Epidermal melanocyte (primary cell): ENCODE results near the gene DLG1.
A peak's percentile ranks its signal among the peaks of the same experiment; 100 is the strongest.

Experiments used
- DNase-seq: peaks from one replicate; pipeline ENCODE4 v3.0.0; 2011; ENCODE audit warnings: low spot score; ENCODE audit not compliant: insufficient read length

The DLG1 gene

DNA sequence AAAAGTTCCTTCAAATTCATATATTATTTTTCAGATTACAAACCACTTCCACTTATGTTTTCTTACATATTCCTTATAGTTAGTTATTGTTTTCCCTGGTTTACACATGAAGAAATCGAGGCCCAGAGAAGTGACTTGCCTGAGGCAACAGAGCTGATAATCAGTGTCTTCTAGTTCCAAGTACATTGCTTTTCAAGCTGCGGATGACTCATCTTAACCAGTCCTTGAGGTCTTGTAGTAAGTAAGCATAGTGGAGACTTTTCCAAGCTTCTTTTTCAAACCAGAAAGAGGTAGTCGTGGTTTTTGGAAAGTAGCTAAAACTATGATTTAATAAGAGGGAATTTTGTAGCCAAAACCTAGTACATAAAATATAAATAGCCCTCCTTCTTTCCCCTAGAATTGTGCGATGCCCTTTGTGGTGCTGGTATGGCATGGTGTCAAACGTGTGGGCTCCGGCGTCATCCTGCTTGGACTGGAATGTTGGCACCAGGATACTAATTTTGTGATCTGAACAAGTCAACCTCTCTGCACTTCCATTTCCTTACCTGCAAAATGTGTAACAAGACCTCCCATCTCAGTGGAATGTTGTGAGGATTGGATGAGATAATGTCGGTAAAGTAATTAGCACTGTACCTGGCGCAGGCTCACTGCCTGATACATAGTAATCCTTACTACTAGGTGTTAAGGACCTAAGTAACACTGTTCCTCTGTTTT is 19.0 kb upstream of the DLG1 start:
- DNase-seq, result no peak

DNA sequence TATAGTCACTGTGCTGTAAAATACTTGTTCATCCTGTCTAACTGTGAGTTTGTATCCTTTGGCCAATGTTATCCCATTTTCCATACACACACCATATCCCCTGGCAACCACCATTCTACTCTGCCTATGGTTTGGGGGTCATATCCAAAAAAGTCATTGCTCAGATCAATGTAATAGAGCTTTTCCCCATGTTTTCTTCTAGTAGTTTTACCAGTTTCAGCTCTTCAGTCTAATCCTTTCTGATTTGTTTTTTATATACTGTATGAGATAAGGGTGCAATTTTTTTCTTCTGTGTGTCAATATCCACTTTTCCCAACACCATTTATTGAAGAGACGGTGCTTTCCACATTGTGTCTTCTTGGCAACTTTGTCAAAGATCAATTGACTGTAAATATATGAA is 14.0 kb upstream of the DLG1 start:
- DNase-seq, result no peak

DNA sequence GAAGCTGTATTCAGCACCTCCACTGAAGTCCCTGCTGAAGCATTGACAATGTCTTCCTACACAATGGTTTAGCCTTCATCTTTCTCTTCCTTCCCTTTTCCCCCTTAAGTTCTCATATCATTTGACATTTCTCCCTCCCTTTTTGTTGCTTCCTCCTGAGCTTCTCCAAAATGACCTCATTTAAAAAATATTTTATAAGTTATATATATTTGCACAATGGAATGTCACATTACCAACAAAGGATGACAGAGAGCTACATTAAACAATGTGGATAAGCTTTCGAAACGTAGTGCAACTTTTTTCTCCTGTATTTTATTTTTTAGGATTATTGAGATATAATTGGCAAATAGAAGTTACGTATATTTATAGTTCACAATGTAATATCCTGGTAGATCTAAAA is 13.2 kb upstream of the DLG1 start:
- DNase-seq, result no peak

DNA sequence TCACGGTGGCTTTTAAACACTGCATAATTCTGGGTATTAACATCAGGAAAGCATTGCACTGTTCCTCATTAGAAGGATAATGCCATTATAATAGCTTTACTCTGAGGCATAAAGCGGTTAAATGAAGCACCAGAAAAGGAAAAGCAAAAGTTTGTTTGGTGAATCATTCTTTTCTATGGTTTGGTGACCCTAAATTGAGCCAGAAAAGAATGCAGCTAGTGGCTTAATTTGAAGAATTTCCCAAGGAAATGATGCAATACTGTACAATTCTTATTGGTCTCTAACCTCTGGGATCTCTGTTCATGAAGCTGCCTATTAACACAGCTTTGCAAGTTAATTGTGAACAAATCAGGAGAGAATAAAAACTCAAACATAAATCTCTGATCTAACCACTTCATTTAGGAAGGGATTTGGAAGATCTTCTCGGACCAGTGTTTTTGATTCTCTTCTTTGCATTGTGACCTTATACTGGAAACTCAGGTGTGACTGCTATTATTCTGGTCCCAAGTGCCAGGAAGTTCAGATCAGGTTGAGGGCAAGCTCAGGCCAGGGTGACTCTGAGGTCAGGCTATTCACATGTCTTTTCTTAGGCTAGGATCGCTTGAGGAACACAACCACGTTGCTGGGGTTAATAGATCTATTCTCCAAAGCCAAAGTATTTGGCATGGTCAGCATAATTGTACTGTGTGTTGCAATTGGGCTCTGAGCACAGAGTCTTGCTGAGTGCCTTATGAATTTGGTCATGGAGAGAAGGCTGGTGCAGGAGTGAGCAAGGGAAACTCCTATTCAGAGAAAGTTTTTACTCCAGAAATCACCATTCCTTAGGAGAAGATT is 11.3 kb upstream of the DLG1 start:
- DNase-seq, result peak; percentile 46

DNA sequence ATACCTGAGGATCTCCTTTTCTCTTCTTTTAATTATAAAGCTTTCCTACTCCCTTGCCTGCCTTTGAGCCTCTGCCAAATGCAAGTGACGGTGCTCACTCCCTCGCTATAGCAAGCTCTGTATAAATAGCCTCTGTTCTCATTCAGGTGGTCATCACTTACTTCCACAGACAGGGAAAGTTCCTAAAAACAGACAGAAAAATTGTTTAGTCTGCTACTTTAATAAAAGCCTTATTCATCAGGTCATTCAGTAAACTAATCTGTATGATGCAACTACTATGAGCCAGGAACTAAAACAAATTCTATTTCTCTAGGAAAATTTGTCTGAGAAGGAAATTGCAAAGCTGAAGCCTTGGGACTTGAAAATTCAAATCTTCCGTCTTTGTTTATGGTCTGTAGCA is 10.2 kb upstream of the DLG1 start:
- no peak for DNase-seq

DNA sequence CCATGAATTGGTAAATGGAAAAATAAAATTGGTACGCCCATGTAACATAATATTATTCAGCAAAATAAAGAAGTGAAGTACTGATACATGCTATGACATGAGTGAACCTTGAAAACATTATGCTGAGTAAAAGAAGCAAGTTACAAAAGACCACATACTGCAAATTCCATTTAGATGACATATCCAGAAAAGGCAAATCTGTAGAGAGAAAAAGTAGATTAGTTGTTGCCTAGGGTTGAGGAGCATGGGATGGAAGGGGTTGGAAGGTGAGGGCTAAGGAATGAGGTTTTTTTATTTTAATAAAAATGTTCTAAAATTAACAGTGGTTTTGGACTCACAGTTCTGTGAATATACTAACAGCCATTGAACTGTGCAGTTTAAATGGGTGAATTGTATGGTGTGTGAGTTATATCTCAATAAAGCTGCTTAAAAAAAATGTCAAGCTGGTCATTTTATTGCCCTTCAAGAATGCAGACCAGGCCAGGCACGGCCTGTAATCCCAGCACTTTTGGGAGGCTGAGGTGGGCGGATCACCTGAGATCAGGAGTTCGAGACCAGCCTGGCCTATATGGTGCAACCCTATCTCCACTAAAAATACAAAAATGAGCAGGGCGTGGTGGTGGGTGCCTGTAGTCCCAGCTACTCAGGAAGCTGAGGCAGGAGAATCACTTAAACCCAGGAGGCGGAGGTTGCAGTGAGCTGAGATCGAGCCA is 8.1 kb upstream of the DLG1 start:
- no peak for DNase-seq

DNA sequence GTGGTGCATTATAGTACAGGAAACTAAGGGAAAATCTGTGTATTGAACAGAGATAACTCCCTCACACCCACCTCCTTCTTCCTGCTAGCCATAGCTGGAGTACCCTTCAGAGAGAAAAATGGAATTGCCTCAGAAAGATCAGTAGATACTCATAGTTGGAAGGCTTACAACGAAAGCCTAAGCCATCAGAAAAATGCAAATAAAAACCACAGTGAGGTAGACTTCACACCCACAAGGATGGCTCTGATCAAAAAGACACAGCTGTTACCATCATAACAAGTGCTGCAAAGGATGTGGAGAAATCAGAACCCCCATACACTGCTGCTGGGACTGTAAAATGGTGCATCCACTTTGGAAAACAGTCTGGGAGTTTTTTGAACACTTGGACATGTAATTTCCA is 7.4 kb upstream of the DLG1 start:
- DNase-seq, result no peak

DNA sequence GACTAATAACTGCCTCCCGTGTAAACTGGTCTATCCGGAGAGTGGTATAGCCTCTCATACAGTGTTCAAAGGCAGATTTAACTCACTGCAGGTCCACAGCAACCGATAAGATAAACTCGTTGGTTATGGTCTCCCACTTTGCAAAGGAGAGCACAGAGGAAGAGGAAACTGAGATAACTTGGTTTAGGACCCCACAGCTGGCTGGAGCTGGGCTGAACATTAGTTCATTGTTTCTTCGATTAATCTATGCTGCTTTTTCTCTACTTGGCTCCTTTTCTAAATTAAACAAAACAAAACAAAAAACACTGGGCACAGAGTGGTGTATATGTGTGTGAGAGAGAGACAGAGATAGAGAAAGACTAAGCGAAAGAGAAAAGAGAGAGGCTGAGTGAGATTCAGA is 5.0 kb upstream of the DLG1 start:
- DNase-seq, result no peak

DNA sequence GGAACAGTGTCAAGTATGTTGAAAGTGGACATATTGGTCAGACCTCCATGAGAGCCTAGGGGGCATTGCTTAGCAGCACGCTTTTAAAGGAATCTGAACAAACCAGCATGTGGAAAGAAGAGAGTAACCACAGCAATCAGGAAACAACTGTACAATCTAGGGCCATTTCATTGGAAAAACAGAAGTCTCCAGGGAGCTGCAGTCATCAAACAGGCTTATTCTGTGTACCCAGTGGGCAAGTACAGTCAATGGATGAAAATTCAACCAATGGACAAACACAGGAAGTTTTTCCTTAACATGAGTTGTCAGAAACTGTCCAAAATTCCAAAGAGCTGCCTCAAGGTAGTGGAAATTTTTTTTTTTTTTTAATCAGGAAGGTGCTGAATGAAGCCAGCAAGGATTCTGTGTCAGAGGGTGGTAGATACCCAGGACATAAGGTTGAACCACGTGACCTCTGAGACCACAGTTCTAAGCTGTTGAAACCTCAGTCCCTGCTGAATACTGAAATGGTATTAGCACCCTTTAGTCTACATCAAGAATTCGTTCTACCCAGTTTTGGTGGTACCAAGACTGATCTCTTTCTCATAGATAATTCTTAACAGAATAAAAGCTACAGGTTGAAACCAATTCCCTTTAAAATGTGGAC is 4.4 kb upstream of the DLG1 start:
- no peak for DNase-seq

DNA sequence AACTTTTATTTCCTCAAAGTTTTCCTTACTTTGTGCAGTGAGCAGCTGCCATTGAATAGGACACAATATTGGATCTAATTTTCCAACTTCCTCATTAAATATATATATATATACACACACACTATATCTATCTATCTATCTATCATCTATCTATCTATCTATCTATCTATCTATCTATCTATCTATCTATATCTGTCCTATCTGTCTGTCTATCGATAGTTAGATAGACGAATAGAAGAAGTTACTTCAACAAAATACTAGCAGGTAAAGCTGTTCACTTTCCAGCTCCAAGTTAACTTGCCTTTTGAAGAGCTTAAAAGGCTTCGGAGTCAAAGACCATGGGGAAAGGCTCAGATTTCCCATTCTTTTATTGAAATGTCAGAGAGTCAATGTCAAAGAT is 3.6 kb upstream of the DLG1 start:
- no peak for DNase-seq

DNA sequence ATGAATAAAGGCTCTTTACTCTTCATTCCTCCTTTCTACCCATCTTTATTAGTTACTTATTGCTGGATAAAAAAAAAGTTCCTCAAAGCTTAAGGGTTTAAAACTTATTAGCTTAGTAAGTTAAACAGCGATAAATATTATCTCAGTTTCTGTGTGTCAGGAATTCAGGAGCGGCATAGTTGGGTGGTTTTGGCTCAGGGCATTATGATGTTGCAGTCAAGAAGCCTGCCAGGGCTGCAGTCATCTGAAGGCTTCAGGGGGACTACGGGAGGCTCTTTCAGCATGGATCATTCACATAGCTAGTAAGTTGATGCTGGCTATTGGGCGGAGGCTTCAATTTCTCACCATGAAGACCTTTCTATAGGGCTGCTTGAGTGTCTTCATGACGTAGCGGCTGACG is 1.9 kb upstream of the DLG1 start:
- no peak for DNase-seq

DNA sequence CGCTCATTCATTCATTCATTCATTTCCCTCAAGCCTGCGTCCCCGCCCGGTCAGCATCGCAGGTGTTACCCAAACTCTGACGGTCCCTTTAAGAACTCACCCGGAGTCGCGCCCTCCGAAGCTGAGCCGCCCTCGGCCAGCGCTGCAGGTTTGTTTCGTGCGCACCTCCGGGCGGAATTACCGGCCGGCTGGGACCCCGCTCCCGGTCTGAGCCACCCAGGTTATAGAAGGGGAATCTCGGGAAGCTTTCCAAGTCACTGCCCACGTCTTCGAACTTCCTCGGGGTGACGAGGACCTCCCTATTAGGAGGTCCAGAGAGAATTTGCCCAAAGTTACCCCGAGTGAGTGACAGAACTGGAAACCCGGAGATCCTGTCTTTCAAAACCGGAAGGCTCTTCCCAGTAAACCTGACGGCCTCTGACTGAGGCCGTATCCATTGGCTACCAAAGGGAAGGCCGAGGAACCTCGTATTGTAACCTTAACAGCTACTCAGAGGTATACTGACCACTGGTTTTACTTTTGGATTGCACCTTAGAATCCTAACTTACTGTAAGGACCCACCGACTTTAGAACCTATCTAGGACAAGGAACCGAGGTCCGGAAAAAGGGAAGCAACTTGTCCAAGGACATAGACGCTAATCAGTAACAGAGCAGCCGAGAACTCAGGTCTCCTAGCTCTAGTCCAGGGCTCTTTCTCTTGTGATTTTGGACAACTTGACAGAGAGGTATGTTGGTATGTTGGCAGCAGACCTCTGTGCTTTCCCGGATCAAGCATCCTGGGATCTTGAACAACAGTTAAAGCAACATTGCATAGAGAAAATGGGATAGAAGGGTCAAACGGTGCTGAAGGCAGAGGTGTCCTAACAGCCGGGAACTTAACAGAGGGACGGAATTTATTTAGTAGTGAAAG is 788 bp upstream of the DLG1 start:
- no peak for DNase-seq

DNA sequence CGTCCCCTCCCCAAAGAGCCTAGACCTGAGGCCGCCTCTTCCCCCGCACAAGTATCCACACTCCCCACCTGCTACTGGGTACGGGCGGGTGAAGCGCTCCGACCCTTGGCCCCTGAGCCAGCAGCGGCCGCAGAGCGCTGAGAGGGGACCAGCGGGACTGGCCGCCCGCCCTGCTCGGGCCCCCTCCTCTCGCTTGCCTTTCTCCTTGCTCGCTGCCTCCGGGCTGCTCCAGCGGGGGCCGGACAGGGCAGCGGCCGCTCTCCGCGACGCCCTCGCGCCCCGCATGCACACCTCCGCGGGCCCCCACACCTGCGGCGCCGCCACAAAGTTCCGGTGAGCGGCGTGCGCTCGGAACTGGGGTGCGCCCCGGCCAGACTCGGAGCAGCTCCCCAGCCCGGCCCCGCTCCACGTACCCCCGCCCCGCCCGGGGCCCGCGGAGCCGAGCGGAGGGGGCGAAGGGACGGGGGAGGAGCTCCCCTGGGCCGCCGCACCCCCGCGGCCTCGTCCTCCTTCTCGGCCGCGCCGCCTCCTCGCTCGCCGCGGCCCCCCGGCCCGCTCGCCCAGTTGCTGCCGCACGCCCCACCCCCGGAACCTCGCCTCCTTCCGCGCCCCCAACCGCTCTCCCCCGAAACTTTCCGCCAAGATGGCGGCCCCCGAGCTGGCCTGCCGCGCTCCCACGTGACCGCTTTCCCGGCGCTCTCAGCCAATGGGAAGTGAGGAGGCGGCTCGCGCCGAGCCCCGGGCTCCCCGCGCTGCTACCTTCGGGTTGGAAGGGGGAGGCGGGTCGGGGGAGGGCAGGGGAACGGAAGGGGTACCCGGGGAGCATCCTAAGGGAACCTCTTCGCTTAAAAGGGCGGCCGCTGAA is 704 bp downstream of the DLG1 start:
- peak; percentile 89 for DNase-seq

DNA sequence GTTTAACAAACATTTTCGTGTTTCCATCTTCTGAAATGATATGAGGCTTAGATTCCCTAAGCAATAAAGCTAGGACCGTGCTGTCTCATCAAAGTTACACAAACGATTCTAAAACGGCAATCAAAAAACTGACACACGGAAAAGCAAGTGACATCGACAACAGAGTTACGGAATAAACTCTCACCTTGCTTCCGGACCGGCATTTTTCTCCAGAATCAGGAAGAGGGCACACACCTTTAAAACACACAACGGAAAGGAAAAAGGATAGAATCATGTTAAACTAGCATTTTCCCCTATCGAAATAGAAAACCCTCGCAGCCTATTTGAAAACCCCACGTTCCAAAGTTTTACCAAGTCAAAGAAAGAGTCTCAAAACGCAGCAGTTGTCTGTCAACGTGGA is 1.4 kb downstream of the DLG1 start:
- DNase-seq, result no peak

DNA sequence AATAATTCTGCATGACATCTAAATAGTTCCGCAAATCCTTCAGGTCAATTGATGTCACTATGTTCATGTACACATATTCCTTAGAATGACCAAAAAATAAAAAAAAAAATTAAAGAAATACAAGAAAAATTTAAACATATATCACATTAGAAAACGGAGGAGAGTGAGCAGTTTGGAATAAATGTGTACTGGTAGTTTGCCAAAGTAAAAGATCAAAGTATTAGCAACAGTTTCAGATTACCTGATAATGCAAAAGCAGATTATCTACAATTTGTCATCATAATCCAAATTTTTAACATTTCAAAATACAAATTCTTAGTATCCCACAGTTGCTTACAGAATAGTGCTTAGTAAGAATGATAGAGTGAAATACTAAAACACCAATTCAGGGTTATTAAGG is 1.9 kb downstream of the DLG1 start:
- DNase-seq, result no peak

DNA sequence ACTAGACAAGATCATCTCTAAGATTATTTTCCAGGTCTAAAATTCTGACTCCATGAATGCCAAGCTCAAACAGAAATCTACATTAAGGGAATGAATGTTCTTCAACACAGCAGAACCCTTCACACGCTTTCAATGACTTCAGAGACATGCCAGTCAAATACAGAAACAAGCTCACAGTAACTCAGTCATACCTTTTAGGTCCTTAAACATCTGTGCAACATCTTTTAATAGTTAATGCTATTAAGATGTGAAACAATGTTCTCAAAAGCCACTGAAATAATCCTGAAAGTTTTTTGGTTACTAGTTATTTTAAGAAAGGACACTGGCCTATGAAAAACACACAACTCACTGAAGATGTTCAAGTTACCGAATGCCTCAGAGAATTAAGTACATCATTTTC is 2.5 kb downstream of the DLG1 start:
- no peak for DNase-seq

DNA sequence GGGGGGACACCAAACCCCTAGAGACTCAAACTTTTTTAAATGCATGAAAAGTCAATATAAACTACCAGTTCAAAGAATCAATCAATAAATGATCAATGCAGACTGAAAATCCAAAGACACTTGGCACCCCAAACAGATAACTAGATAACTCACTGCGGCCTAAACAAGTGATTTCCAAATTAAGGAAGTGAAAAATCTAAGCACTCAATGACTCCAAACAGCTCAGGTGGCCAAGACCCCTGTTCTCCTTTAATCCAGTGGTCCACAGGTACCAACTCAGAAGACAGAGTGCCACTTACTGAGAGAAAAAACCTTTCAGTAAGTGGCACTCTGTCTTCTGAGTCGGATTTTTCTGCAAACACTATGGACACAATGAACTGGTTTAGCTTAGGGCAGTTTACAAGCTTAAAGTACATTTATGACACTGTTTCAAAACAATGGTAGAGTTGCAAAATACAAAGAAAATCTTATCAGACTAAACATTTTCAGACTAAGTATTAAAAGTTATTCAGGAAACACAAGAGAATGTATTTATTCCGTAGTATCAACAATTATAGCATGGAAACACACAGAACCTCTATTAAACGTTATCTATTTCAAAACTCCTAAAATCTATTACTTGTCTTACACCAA is 4.7 kb downstream of the DLG1 start:
- DNase-seq, result no peak

DNA sequence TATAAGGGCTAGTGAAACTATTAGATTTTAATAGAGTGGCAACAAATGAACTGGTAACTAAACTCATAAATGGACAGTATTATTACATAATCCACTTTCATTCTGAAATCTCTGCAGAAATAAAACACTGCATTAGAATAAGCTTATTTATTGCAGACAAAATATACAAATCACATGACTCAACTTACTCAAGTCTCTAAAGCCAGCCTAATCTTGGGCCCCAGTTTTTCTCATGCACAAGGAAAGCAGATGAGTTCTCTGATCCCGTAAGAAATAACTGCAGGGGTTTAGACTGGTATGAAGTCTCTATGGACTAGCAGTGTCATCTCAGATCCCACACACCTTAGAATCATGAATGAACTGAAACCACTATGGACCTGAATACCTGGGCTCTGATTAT is 5.8 kb downstream of the DLG1 start:
- no peak for DNase-seq

DNA sequence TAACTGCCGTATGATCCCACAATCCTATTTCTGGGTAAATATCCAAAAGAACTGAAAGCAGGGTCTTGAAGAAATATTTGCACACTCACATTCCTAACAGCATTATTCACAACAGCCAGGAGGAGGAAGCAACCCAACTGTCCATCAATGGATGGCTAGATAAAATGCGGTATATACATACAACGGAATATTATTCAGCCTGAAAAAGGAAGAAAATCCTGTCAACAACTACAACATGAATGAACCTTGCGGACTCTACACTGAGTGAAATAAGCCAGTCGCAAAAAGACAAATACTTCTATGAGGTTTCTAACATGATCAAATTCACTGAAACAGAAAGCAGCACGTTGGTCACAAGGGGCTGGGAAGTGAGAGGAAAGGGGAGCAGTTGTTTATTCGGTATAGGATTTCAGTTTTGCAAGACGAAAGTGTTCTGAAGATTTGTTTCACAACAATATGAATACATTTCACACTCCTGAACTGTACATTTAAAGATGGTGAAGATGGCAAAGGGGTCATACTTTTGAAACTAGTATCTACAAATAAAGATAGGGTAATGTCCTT is 6.2 kb downstream of the DLG1 start:
- DNase-seq, result no peak
